SHP77 treated with DMSO at 0.1 percent for 48 hours (cell line): ENCODE results near the gene CNGA4.
"Not testable (repeated sequence)": the region's sequence is repeated elsewhere in the genome, so short reads cannot be mapped to it uniquely, and the experiment has no call there.

Source experiments
- DNase-seq: peaks from one replicate; lab custom pipeline; 2025; lab: John Stamatoyannopoulos, UW

Gene CNGA4

DNA sequence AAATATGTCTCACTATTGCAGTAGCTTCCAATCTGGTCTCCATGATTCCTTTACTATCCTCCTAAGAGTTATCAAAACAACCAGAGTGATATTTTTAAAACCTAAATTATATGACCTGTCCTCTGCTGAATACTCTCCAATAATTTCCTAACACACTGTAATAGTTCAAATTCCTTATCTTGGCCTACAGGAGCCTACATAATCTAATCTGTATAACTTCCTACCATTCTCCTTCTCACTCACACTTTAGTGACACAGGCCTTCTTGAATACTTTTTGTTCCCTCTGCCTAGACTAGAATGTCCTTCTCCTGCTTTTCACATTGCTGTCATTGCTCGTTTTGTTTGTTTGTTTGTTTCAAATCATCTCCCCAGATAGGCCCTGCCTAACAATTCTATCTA is 13.9 kb upstream of the CNGA4 start:
- DNase-seq = no peak

DNA sequence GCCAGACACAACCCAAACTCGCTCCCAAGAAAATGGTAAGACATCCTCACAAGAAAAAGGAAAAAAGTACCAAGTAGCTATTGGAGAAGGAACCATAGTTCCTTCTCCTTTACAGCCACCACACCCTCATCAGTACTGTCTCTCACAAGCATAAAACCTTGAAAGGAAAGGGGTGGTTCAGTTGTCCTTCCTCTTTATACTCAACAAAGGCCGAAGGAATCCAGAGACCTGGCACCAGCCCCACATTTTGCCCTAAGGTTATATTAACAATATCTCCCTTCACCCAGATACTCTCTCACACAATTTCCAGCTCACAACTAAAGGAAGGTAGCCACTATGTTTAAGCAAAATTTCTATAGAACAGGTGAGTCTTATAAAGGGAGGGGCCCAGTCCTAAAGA is 13.0 kb upstream of the CNGA4 start:
- no peak for DNase-seq

DNA sequence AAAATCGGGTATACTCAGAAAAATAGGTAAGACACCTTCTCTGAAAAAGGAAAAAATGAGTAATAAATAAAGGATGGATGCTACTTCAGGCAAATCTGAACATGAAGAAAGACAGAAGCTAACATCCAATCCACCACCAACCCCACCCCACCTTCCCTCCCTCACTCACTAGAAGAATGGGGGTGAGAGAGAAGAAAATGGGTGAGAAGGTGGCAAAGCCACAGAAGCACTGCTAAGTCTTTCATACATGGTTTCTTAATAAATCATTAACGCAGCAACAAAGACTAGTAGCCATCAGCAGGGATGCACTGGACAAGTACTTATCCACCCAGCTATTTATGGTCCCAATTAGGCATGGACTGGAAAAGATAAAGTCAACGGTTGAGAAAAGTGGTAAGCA is 10.4 kb upstream of the CNGA4 start:
- no peak for DNase-seq

DNA sequence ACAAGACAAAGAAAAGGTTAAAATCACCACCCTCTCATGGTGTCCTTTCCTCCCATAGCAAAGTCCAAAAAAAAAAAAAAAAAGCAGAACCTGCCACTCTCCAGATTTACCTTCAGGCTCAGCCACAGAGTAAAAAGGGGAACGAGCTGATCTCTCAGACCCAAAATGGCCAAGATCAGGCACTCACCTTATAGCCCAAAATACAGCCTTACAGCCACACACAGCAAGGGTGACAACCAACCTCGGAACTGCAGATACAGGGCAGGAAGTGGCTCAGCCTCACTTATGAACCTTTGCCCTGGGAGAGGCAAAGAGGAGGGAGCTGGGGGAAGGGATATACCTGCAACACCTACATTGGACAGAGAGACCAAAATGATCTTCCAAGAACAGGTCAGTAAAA is 9.0 kb upstream of the CNGA4 start:
- no peak for DNase-seq

DNA sequence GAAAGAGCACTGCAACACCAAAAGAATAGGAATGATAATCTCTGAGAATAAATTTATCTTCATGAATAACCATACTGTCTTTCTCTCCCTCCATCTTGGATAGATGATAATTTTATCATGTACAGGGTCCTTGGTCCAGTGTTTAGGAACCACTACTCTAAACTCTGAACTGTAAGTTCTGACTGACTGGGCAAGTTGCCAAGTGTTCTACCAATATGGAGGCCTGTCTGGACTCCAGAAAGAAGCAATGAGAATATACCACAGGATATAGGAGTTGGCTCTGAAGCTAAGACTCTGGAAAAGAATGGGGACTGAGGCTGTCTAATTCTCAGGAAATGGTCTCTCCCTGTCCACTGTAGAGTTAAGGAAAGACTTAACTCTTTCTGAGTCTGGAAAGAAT is 6.0 kb upstream of the CNGA4 start:
- no peak for DNase-seq

DNA sequence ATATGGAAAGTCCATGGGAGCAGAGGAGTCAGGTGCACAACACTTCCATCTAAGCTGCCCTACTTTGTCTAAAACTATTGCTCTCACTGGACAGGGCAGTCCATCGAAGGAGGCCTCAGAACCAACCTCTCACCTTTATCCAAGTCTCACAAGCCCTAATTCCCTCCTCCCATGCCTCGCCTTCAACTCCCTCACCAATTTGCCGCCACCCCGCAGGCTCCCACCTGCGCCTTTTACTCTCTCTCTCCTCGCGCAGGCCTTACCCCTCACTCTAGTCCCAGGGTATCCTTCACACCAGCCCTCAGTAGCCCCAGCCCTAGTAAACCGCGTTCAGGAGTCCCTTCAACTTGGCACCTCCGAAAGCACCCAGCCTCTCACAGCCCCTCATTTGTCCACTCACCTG is 4.9 kb upstream of the CNGA4 start:
- no peak for DNase-seq

DNA sequence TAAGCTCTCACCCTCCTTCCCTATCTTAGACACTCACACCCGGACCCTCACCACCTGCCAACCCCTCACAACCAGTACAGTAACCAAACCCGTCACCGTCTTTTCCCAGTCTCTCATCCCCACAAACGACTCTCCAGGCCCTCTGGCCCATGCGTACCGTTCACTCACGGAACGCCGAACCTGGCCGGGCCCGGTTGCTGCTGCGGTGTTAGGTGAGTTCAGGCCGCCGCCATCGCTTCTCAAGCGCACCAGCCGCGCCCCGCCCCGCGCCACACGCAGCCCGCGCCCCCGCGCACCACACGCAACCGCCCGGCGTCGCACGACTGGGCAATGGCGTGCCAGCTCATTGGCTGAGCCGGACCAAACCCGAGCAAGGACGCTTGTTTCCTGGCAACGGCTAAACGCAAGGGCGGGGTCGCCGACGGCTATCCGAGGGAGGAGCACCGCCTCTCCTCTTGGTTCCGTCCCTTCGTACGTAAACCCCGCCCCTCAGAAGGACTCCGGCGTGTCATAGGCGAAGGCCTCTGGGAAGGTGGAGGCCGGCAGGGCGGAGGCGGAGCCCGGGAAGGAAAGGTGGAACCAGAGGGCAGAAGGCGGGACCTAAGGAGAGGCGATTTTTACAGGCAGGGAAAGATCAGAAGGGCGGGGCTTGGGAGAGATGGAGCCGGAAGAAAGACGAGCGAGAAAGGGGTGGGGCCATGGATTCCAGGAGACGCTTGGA is 4.3 kb upstream of the CNGA4 start, which contains the start of gene FHIP1B:
Gene FHIP1B, minus strand, starts transcription at position 250 of the 721 bp plus-strand sequence. CDS start 10,120 bp downstream, outside the sequence.
- DNase-seq = peak; percentile 87

DNA sequence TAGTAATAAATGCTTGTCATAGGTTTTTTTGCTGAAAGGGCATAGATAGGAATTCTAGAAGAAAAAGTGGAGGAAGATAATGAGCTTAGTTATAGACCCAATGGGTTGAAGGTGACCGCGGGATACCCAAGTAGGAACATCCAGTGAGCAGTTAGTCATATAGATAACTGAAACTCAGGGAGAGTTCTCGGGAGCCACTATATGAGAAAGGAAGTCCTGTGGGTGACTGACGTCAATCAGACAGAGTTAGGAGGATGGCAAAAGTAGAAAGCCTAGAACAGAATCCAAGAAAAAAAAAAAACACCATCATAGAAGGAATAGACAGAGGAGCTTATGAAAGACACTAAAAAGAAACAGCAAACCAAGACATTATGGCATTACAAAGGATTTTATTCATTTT is 1.6 kb upstream of the CNGA4 start:
- no peak for DNase-seq

DNA sequence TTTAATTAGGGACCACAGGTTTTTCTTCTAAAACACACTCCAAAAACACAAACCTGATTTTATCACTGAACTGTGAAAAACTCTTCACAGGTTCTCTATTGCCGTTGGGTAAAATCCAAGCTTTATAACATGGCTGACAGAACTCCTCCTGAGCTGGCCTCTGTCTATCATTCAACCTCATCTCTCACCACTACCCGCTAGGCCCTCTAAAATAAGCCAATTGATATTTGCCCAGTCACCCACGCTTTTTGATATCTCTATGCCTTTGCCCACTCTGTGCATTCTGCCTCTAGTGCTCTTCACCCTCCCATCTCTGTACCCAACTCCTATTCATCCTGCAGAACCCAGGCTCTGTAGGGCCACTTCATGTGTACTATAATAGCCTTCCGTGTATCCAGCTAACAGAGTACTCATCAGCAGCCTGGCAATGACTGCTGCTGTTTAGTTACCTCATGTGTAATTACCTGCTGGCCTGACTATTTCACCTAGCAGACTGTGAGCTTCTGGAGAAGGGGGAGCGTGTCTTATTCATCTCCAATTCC is 1.1 kb upstream of the CNGA4 start:
- DNase-seq = no peak

DNA sequence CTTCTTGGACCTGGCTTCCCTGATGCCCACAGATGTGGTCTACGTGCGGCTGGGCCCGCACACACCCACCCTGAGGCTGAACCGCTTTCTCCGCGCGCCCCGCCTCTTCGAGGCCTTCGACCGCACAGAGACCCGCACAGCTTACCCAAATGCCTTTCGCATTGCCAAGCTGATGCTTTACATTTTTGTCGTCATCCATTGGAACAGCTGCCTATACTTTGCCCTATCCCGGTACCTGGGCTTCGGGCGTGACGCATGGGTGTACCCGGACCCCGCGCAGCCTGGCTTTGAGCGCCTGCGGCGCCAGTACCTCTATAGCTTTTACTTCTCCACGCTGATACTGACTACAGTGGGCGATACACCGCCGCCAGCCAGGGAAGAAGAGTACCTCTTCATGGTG is 1.2 kb downstream of the CNGA4 start:
- no peak for DNase-seq

DNA sequence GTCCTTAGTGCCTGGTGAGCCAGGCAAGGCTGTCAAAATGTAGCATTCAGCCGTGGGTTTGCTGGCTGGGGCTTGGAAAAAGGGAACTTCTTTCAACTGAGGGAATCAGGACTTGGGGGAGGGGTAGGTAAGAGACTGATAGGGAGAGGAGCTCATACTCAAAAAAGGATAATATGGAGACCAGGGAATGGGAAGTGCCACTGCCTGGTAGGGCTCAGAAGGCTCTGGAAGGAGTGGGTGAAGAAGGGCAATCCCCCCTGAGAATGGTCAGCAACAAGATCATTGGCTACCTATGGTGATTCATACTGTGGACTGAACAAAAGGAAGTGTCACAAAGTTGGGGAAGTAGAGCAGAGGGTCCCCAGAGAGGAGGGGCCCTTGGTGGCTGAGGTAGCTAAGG is 1.9 kb downstream of the CNGA4 start:
- DNase-seq = no peak

DNA sequence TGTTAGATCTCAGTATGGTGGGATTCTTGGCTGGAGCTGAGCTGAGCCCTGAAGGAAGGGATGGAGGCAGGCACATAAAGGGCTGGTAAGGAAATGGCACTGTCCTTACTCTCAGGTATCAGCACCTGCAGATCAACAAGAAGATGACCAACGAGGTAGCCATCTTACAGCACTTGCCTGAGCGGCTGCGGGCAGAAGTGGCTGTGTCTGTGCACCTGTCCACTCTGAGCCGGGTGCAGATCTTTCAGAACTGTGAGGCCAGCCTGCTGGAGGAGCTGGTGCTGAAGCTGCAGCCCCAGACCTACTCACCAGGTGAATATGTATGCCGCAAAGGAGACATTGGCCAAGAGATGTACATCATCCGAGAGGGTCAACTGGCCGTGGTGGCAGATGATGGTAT is 2.4 kb downstream of the CNGA4 start:
- no peak for DNase-seq

DNA sequence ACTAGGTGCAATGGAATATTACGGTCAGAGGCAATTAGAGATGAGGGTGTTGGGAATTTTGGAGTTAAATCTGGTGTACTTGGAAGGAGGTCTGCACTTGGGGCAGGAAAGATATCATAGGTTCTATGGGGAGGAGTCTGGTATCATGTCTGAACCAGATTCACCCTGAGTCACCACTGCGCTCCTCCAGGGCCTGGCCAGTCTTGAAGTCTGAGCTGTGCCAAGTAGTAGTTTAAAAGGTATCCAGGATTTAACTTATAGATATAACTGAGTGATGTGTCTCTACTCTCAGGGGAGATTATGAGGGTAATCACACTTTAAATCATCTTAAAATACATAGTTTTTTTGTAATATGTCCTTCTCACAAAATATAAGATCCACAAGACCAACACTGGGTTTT is 6.6 kb downstream of the CNGA4 start:
- no peak for DNase-seq

DNA sequence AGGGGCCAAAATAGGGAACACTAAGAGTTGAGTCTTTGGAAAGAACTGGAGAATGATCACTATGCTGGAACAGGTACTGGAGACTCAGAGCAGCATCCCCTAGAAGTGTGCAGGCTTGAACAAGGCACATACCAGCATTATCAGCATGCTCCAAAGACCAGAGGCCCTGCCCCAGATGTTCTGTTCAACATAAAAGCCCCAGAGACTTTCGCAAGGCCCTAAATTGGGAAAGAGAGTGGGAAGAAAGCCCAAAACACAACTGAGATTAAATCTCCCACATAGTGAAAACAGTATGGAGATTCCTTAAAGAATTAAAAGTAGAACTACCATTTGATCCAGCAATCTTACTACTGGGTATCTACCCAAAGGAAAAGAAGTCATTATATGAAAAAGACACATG is 9.4 kb downstream of the CNGA4 start:
- DNase-seq = no peak

DNA sequence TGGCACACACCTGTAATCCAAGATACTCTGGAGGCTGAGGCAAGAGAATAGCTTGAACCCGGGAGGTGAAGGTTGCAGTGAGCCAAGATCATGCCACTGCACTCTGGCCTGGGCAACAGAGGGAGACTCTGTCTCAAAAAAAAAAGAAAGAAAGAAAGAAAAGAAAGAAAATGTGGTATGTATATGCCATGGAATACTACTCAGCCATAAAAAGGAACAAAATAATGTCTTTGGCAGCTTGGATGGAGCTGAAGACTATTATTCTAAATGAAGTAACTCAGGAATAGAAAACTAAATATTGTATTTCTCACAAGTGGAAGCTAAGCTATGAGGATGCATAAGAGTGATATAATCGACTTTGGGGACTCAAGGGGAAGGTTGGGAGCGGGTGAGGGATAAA is 10.0 kb downstream of the CNGA4 start:
- DNase-seq = not testable (repeated sequence)

DNA sequence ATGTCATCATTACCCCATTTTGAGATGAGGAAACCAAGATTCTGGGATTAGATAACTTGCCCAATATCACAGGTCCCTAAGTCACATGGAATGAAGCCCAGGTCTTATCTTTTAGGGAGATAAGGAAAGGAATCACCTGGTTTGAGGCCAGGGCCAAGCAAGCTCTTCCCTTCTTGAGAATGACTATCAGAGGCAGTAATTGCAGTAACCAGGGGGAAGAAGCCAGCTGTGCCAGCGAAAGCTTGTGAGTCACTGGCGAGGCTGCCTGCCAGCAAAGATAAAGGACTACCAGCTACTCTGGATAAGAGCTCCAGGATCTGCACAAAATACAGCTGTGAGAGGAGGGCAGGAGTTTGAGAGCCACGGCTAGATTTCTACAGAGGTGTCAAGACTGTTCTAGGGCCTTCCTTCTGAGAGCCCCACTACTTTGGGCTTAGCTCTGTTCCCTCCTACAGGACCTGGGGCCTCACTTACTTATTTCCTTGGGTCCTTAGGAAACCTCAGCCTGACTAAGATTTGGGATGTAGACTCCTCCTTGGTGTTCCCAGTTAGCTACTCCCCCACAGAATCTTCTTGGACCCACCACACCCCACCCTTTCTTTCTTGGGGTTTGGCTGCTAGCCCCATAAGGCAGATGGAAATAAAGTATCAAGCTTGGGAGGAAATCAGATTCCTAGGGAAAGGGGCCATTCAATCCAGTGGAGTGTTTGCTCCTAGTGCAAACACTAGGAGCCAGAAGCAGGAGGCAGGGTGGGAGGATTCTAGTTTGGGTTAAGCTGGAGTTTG is 11.1 kb downstream of the CNGA4 start:
- no peak for DNase-seq

DNA sequence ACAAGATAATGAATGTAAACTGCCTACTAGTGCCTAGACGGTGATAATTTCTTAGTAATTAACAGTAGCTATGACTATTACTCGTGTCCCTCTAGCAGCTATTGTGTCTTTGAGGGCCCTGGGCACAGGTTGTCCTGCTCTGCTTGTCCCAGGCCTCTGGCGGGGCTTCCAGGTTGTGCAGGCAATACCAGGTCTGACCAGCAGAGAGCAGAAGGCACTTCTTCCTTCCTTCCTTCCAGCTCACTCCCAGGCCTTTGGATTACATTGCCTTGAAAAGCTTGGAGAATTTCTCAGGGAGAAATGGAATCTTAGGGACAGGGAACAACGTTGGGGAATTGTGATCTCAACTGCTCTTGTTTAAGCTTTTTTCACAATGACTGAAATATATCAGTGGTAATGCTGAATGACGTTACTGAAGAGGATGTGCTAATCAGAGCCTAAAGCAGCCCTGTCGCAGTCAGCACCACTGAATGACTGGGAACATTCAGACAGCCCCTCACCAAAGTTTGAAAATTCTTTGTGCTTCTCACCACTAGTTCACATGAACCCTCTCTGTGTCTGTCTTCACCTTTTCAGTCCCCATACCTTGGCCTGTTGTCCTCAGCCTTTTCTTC is 12.3 kb downstream of the CNGA4 start:
- no peak for DNase-seq

DNA sequence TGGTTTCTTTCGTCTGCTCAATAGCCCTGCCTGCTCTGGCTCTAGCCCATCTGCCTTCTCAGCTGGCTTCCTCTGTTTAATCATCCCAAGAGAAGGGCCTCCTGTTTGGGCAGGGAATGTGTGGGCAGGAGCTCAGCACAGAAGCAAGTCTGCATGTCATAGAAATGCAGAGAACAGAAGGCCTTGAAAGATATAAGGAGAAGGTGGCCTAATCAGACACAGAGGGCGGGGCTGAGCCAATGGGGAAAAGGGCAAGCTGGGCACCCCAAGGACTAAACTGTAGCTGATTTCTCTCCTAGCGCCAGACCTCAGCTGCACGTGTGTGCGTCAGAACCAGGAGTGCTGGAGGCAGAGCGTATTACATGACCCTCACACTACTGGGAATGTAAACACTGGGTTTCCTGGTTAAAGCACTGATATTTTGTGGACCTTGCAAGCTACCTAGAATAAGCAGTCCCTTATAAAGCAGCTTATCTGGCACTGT is 13.1 kb downstream of the CNGA4 start:
- DNase-seq = no peak

DNA sequence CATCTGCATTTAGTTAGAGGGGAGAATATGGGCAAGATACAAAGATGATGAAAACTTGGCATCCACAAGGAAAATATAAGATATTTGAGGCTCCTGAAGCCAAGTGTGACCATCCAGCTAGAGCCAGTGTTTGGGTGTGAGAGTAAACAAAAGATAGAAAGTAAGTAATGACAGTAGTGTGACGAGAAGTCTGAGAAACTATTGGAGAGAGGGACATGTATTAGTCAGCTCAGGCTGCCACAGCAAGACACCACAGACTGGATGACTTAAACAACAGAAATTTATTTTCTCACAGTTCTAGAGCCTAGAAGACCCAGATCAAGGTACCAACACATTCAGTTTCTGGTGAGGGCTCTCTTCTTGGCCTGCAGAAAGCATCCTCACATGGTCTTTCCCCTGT is 14.3 kb downstream of the CNGA4 start:
- no peak for DNase-seq

DNA sequence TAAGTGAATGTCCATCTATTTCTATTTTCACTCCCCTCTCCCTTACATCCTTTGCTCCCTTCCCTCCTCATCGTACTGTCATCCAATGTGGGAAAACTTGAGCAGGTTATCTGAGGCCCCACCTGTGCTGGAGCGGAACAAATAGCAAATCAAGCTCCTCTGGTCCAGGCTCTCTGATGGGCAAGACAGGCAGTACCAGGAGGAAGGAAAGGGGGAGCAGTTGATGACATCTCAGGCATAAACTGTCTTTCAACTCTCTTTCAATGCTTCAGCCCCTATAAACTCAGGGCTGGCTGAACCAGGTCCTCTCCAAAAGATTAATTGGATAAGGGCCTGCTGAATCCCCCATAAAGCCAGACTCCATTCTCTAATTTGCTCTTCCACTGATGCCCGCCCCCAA is 19.3 kb downstream of the CNGA4 start:
- no peak for DNase-seq

DNA sequence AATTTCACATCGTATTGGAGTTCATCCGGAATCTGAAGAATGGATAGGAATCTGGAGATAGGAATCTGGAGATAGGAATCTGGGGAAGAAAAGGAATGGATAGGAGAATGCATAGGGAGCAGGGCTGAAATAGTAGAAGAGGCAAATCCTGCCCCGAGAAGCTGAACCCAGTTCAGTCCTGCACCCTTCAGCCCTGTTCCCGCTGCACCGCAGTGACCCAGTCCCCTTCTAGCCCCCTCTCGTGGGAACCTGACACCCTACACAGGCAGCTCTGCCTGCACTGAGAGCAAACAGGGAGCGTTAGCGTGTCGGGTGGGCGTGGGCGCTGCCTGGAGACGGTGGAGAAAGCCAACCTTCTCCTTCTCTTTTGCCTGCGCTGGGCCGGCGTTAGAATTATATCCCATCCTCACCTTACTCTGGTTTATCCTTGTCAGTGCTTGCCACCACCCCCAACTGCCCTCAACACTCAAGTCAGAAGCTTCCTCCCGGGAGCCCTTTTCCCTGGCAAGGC is 19.7 kb downstream of the CNGA4 start:
- DNase-seq = no peak

DNA sequence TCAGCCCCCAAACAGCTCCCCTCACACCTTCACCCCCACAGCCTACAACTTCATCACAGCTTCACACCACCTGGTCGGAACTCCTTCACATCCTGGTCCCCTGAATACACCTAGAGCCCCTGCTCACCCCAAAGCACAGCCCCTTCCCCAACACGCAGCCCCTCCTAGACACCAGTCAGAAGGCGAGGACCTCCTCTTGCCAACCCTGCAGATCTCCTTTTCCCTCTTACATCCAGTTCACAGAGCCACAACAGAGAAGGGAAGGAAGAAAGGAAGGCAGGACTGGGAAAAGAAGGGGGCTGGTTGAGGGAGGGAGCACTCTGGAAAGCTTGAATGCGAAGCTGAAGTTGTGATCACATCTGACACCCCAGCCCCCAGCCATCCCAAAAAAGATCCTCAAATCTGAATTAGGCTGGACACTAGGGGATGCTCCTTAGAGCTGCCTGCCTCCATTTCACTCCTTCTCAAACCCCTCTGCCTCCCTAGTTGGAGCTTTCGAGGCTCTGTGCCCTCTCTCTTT is 21.4 kb downstream of the CNGA4 start:
- no peak for DNase-seq
